NOMO-1 treated with DMSO at 0.1 percent for 48 hours (cell line): ENCODE measurements around the gene EEIG2.
"Not testable (repeated sequence)": the region's sequence is repeated elsewhere in the genome, so short reads cannot be mapped to it uniquely, and the experiment has no call there.

Experiments
- DNase-seq: peaks from one replicate; lab custom pipeline; 2025; ENCODE audit not compliant: unreplicated experiment; lab: John Stamatoyannopoulos, UW

Gene EEIG2

DNA sequence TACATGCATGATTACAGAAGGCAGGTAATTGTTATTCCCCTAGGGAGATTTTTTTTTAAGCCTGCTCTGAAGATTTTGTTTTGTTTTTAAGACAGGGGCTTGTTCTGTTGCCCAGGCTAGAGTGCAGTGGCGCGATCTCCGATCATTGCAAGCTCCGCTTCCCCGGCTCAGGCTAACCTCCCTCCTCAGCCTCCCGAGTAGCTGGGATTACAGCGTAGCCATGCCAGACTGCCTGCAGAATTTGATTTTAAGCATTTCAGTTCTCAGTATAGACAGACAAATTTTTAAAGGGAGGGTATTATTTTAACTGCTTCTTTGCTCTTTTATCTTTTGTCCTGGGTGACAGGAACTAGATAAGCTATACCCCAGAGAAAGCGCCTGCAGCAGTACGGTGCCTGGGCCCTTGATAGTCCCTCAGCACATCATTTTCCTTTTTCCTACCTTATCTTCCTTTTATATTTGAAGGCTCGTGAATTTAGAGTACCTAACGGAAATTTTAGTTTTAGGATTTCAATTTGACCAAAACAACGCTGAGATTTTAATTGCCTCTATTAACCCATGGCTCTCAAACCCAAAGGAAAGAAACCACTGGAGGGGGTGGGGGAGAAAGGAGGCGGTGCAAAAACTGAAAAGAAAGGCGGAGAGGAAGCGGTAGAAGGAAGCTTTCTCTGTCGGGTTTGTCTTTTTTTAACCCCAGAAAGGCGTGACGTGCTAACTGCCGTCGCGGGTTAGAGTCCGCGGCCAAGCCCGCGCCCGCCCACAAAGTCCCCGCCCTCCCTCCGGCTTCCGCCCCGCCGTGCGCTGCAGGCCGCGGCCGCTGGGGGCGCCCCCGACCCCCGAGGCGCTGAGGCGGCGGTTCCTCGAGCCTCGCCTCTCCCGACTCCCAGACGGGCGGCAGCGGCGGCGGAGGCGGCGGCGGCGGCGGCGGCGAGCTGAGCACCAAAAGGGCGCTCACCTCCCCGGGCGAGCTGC is at the start of gene EEIG2:
Gene EEIG2 (plus strand): TSS at position 886 of the 972 bp plus-strand sequence. CDS start 329 bp downstream, outside the sequence.
- DNase-seq: peak; percentile 96

DNA sequence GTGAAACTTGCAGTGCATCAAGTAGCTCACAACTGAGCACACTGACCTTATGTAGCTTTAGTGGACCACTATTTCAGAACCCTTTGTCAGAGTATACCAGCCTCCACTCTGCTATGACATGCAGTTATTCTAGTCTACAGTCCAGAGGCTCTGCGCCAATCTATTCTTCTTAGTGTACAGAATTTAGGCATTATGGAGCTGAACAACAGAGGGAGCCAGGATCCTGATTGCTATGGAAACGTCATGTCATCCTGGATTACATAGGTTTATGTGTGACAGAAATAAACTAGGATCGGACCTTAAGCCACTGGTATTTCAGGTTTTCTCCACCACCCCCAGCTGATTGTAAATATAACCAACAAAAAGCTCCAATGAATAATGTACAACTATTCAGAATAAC is 48.1 kb upstream of the EEIG2 start:
- DNase-seq: no peak

DNA sequence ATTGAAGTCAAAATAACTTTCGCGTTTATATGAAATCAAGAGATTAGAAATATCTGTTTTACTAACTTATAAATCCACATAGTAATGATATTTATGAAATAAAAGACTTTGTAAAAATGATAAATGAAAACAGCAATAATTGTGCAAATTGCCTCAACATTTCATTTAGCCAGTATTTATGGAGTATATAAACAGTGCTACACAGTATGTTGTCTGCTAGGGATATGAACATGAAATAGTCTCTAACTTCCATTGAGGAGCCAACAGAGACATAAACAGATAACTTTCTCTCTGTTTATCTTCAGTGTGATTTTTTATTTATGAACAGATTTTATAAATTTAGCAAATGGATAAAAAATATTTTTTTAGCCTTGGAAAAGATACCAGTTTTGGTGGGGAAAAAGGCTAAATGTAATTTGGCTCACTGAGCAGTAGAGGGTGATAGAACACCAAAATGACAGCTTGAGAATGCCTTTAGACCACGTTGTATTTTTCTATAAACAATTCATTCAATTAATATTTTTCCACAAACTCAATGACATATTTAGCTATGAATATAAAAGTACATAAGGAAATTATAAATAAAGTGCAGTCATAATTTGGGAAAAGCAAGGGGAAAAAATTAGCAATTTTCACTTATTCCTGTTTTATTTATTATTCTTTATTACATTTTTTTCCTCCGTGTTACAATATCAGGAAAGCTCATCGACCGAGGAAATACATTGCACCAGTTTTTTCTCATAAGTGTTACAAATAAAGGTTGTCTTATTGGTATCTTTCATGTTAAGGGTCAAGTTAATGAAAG is 47.5 kb upstream of the EEIG2 start:
- peak; percentile 21 for DNase-seq

DNA sequence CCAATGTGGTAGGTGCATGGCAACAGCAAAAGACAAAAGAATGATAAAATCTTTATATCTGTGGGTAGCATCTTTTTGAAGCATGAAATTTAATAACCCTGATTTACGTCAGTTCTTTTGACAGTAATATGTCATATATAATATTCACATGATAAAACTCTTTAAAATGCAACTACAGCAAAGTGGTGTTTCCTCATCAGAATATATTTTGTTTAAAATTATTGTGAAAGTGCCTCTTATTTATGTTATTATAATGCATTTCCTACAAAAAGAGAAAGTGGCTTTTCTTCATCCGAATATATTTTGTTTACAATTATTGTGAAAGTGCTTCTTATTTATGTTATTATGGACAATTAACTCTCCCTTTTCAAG is 46.9 kb upstream of the EEIG2 start:
- no peak for DNase-seq

DNA sequence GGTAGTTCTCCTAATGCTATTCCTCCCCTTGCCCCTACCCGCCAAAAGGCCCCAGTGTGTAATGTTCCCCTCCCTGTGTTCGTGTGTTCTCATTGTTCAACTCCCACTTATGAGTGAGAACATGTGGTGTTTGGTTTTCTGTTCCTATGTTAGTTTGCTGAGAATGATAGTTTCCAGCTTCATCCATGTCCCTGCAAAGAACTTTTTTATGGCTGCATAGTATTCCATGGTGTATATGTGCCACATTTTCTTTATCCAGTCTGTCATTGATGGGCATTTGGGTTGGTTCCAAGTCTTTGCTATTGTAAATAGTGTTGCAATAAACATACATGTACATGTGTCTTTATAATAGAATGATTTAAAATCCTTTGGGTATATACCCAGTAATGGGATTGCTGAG is 46.0 kb upstream of the EEIG2 start:
- not testable (repeated sequence) for DNase-seq

DNA sequence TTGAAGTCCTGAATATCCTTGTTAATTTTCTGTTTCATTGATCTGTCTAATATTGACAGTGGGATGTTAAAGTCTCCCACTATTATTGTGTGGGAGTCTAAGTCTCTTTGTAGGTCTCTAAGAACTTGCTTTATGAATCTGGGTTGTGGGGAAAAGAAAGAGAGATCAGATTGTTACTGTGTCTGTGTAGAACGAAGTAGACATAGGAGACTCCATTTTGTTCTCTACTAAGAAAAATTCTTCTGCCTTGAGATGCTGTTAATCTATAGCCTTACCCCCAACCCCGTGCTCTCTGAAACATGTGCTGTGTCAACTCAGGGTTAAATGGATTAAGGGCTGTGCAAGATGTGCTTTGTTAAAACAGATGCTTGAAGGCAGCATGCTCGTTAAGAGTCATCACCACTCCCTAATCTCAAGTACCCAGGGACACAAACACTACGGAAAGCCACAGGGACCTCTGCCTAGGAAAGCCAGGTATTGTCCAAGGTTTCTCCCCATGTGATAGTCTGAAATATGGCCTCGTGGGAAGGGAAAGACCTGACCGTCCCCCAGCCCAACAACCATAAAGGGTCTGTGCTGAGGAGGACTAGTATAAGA is 42.5 kb upstream of the EEIG2 start:
- DNase-seq: not testable (repeated sequence)

DNA sequence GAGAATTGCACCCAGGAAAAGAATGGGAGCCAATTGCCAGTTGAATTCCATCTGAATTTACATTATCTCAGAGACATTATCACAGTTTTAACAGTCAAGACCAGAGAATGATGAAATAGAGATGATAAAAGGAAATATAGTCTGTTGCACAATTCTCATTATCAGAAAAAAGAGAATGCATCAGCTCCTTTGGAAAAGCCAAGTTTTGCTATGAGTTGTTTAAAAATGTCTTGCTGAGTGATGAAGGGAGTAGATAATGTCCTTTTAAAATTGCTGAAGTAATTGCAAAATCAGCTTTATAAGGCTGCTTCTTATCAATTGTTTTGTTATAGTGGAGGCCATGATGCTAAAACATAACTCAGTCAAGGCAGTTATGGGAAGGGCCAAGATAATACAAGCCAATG is 37.9 kb upstream of the EEIG2 start:
- peak; percentile 55 for DNase-seq

DNA sequence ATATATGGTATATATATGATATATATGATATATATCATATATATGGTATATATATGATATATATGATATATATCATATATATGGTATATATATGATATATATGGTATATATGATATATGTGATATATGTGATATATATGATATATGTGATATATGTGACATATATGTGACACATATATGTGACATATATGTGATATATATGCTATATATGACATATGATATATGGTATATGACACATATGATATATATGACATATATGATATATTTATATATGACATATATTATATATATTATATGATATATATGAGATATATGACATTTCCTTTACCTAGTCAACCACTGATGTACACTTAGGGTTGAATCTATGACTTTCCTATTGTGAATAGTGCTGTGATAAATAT is 36.1 kb upstream of the EEIG2 start:
- DNase-seq: no peak

DNA sequence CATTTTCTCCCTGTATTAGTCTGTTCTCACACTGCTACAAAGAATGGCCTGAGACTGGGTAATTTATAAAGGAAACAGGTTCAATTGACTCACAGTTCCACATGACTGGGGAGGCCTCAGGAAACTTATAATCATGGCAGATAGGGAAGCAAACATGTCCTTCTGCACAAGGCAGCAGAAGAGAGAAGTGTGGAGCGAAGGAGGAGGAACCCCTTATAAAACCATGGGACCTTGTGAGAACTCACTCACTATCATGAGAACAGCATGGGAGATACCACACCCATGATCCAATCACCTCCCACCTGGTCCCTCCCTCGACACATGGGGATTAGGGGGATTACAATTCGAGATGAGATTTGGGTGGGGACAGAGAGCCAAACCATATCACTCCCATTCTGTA is 35.2 kb upstream of the EEIG2 start:
- no peak for DNase-seq

DNA sequence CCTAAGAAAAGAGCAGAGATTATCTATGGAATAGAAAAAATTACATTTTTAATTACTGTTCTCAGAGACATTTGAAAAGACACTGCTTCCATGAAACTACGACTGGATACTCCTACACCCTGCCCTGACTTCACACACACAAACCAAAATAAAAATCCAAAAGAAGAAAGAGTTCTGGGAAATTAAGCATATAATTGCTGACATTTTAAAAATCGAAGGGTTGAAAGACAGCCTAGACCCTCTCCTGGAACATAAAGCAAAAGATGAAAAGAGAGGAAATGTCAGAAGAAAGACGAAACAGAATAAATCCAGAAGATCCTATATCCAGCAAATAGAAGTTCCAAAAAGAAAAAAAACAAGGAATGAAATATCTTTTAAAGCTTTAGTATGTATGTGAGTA is 32.8 kb upstream of the EEIG2 start:
- no peak for DNase-seq

DNA sequence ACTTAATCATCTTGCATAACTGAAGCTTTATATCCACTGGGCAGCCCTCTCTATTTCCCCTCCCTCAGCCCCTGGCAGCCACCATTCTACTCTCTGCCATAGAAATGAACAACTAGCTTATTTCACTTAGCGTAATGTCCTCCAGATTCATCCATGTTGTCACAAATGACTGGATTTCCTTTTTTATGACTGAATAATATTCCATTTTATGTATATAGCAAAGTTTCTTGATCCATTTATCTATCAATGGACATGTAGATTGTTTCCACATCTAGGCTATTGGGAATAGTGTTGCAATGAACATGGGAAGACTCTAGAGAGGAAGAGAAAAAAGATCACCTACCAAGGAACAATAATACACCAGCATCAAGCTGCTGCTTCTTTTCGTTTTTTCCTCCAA is 32.1 kb upstream of the EEIG2 start:
- DNase-seq: no peak

DNA sequence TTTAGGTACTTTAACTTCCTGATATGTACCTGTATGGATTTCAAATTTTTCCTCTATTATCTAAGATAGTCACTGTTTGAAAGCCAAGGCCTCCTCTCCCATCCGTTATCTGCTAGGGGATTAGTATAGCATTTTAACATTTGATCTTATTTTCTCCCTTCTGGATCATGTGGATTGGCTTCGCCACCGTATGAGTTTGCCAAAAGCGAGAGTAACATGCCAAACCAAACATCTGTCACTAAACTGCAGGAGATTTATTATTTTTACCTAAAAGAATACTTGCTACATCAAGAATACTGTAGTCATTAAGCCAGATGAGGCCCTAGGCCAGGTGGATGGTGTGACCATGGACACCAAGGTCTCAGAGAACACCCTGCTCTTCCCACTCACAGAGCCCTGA is 28.5 kb upstream of the EEIG2 start:
- no peak for DNase-seq

DNA sequence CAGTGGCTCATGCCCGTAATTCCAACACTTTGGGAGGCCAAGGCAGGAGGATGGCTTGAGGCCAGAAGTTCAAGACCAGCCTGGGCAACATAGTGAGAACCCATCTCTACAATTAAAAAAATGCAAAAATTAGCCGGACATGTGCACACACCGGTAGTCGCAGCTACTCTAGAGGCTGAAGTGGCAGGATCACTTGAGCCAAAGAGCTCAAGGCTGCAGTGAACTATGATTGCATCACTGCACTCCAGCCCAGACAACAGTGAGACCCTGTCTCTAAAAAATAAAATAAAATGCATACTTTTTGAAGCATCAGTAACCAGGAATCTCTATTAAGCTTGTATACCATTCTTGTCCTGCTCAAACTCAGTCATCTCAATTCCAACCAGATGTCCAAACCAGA is 27.2 kb upstream of the EEIG2 start:
- DNase-seq: no peak

DNA sequence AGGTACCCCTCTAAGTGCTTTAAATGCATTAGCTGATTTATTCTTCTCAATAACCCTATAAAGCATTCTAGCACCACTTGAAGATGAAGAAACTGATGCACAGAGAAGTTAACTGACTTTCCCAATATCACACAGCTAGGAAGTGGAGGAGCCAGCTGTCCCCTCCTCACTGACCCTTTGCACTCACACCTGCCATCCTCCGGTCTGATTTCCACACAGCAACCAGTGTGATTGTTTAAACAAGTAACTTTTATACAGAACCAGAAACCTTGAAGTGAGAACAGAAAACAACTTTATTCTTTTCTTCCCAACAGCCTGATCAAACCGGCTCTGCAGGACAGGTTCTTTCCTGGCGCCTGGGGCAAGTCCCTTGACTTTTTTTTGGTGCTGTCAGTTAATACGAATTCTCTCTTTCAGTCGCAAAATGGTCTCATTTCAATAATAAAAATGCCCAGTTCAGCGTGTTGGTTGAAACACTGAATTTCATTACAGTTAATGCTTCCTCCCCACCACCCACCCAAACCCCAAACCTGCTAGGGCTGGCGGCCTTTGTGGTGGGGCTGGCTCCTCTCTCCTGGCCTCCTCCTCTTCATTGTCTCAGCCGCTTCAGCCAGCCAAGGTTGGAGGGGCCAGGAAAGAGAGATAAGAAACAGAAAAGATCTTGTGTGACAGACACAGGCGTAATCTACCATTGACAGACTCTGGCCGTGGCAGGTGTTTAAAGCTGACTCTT is 26.4 kb upstream of the EEIG2 start:
- no peak for DNase-seq

DNA sequence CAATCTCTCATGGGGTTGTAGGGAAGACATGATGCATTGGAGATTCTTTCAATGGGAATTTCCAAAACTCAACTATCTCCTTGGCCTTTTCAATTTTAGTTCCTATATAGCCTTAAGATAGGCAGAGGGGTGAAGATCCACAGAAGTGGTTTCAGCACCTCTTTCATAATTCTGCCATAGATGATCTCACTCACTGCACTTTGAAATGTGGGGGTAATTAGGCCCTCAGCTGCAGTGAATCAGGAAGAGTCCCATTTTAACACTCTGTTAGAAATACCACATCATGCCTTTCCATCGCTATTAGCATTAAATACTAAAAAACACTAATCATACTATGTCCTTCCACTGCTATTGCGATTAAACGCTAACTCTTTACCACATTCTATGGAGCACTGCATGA is 25.1 kb upstream of the EEIG2 start:
- DNase-seq: no peak

DNA sequence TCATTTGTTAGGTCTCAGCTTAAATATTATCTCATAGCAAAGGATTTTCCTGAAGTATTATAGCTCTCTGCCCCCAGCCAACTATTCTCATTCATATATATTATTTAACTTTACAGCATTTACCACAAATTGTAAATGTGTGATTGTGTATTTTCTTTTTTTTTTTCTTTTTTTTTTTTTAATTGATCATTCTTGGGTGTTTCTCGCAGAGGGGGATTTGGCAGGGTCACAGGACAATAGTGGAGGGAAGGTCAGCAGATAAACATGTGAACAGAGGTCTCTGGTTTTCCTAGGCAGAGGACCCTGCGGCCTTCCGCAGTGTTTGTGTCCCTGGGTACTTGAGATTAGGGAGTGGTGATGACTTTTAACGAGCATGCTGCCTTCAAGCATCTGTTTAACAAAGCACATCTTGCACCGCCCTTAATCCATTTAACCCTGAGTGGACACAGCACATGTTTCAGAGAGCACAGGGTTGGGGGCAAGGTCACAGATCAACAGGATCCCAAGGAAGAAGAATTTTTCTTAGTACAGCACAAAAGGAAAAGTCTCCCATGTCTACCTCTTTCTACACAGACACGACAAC is 24.5 kb upstream of the EEIG2 start:
- not testable (repeated sequence) for DNase-seq

DNA sequence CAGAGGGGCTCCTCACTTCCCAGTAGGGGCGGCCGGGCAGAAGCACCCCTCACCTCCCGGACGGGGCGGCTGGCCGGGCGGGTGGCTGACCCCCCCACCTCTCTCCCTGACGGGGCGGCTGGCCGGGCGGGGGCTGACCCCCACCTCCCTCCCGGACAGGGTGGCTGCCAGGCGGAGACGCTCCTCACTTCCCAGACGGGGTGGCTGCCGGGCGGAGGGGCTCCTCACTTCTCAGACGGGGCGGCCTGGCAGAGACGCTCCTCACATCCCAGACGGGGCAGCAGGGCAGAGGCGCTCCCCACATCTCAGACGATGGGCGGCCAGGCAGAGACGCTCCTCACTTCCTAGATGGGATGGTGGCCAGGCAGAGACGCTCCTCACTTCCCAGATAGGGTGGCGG is 23.9 kb upstream of the EEIG2 start:
- DNase-seq: not testable (repeated sequence)

DNA sequence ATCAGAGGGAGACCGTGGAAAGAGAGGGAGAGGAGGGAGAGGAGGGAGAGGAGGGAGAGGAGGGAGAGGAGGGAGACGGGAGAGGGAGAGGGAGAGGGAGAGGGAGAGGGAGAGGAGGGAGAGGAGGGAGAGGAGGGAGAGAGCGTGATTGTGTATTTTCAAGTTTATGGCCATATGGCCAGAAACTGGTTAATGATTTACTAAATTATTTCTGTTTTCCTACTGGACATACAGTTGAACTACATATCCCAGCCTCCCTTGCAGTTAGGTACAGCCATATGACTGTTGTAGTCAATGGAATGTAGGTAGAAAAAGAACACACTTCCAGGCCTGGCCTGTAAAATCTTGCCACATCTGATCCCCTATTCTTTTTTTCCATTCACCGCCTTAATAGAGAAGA is 23.1 kb upstream of the EEIG2 start:
- DNase-seq: not testable (repeated sequence)

DNA sequence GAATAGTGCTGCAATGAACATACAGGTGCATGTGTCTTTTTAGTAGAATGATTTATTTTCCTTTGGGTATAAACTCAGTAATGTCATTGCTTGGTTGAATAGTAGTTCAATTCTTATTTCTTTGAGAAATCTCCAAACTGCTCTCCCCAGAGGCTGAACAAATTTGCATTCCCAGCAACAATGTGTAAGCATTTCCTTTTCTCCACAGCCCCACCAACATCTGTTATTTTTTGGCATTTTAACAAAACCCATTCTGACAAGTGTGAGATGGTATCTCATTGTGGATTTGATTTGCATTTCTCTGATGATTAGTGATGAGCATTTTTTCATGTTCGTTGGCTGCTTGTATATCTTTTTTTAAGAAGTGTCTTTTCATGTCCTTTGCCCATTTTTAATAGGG is 21.9 kb upstream of the EEIG2 start:
- no peak for DNase-seq

DNA sequence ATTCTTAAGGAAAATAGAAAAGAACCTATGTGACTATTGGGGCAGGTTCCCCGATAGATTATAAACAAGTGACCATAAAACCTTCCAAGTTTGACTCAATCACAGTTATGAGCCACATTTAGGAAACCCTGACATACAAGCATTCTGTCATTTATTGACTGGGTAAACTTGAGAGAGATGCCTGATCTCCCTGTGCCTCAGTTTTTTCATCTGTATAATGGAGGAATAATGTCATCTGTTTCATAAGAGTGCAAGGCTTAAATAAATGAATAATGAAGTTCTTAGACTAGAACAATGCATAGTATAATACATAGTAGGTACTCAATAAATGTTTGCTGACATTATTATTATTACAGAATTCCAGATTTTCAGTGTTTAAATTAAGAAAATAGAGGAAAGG is 18.9 kb upstream of the EEIG2 start:
- no peak for DNase-seq

DNA sequence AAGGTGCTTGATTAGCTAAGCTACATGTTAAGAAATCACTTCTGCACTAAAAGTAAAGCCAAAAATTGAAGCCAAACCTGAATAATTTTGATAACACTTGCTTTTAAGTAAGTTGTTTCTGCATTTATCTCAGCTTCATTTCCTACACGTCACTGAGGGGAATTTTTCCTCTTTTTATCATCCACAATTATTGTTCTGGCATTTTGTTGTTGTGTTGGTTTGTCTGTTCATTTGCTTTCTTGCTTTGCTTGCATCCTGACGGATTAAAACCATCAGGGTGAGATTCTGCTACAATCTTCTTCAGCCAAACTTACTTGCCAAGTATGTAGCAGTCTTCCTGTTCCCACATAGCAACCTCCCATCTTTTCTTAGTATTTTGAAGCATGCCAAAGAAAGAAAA is 18.0 kb upstream of the EEIG2 start:
- DNase-seq: no peak
